Measurements from ENCODE around the gene LGALS9.
"Not testable (repeated sequence)": the region's sequence is repeated elsewhere in the genome, so short reads cannot be mapped to it uniquely, and the experiment has no call there.

LGALS9 gene

DNA sequence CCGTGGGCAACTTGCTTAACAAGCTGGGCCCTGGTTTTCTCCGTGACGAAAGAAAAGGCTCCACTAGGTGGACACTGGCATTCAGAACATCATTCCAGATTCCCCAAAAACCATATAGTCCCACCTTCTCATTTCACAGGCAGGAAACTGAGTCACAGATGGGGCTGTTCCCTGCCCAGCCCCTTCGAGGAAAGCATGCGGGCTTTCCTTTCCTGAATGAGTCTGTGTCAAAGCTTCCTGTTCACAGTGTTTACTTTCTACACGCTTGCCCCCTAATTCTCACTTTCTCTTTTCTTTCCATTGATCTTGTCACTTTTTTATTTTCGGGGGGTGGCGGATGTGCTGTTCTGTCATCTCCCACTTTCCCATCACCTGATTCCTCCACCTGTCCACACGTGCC, 10.3 kb upstream of the LGALS9 start:
- Histone ChIP-seq H3K9ac (ENCODE audit: low read depth, low read length) (no peak overlapping the region), H3K4me1 (ENCODE audit: insufficient read depth, low read length) (no peaks in the 10 kb centered on the region), H3K36me3 (ENCODE audit: insufficient read depth, low read depth, low read length) (peaks cover 49% of the 10 kb centered on the region), H3K9me3 (ENCODE audit: insufficient read depth, low read depth, low read length) (no peaks in the 10 kb centered on the region), H3K27ac (ENCODE audit: low read length) (no peak overlapping the region), H3K4me3 (ENCODE audit: low read length) (no peak overlapping the region), H3K27me3 (ENCODE audit: insufficient read depth, low read length) (no peaks in the 10 kb centered on the region)

DNA sequence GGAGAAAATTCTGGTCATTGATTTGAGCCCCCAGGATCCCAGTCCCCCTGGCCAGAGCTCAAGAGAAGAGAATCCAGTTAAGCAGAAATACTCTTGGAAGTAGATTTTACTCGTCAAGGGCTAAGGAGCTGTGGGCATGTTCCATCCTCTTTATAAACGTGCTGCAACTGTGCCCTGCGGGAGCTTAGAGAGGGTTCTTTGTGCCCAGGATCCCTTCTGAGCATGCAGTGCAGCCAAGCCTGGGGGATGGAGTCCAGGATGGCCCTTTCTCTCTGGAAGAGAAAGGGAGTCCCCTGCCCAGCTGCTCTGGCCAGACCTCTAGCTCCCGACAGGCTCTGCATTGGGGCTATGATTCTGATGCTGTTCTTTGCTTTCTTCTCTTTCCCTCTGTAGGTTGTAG, 9.5 kb upstream of the LGALS9 start:
- H3K36me3 ChIP-seq (ENCODE audit: insufficient read depth, low read depth, low read length): peaks cover 49% of the 10 kb centered on the region
- H3K27me3 ChIP-seq (ENCODE audit: insufficient read depth, low read length): no peaks in the 10 kb centered on the region

GRCh38 chr17:27621942-27622559, 8.9 kb upstream of the LGALS9 start:
- H3K36me3 ChIP-seq (ENCODE audit: insufficient read depth, low read depth, low read length): peaks cover 52% of the 10 kb centered on the region
- no peak overlapping the region for H3K9ac ChIP-seq (ENCODE audit: low read depth, low read length)
- H3K9me3 ChIP-seq (ENCODE audit: insufficient read depth, low read depth, low read length): no peaks in the 10 kb centered on the region
- no peaks in the 10 kb centered on the region for H3K27me3 ChIP-seq (ENCODE audit: insufficient read depth, low read length)
- H3K4me1 ChIP-seq (ENCODE audit: insufficient read depth, low read length): no peaks in the 10 kb centered on the region
- no peak overlapping the region for H3K4me3 ChIP-seq (ENCODE audit: low read length)
- no peak overlapping the region for H3K27ac ChIP-seq (ENCODE audit: low read length)

More for the DNA sequence above, 9.5 kb upstream of the LGALS9 start:
- Histone ChIP-seq H3K4me1 (ENCODE audit: insufficient read depth, low read length) (no peaks in the 10 kb centered on the region), H3K4me3 (ENCODE audit: low read length) (no peak overlapping the region), H3K9me3 (ENCODE audit: insufficient read depth, low read depth, low read length) (no peaks in the 10 kb centered on the region), H3K9ac (ENCODE audit: low read depth, low read length) (no peak overlapping the region), H3K27ac (ENCODE audit: low read length) (no peak overlapping the region)

- peaks cover 48% of the 10 kb centered on the region for H3K36me3 ChIP-seq (ENCODE audit: insufficient read depth, low read depth, low read length)
- no peaks in the 10 kb centered on the region for H3K4me1 ChIP-seq (ENCODE audit: insufficient read depth, low read length)
- no peaks in the 10 kb centered on the region for H3K27me3 ChIP-seq (ENCODE audit: insufficient read depth, low read length)
- H3K4me3 ChIP-seq (ENCODE audit: low read length): no peak overlapping the region
- H3K9ac ChIP-seq (ENCODE audit: low read depth, low read length): no peak overlapping the region
- no peak overlapping the region for H3K27ac ChIP-seq (ENCODE audit: low read length)
- no peaks in the 10 kb centered on the region for H3K9me3 ChIP-seq (ENCODE audit: insufficient read depth, low read depth, low read length)
These were observed 8.0 kb upstream of the LGALS9 start for GRCh38 chr17:27622986-27623385.

GRCh38 chr17:27623614-27624013, 7.4 kb upstream of the LGALS9 start:
- Histone ChIP-seq H3K27ac (ENCODE audit: low read length) (no peak overlapping the region), H3K27me3 (ENCODE audit: insufficient read depth, low read length) (no peaks in the 10 kb centered on the region), H3K4me3 (ENCODE audit: low read length) (no peak overlapping the region), H3K9me3 (ENCODE audit: insufficient read depth, low read depth, low read length) (no peaks in the 10 kb centered on the region), H3K9ac (ENCODE audit: low read depth, low read length) (no peak overlapping the region), H3K36me3 (ENCODE audit: insufficient read depth, low read depth, low read length) (peaks cover 42% of the 10 kb centered on the region), H3K4me1 (ENCODE audit: insufficient read depth, low read length) (no peaks in the 10 kb centered on the region)

- Histone ChIP-seq H3K36me3 (ENCODE audit: insufficient read depth, low read depth, low read length) (peaks cover 41% of the 10 kb centered on the region), H3K9ac (ENCODE audit: low read depth, low read length) (no peak overlapping the region), H3K9me3 (ENCODE audit: insufficient read depth, low read depth, low read length) (no peaks in the 10 kb centered on the region), H3K27me3 (ENCODE audit: insufficient read depth, low read length) (no peaks in the 10 kb centered on the region), H3K4me3 (ENCODE audit: low read length) (no peak overlapping the region), H3K27ac (ENCODE audit: low read length) (no peak overlapping the region), H3K4me1 (ENCODE audit: insufficient read depth, low read length) (no peaks in the 10 kb centered on the region)
These were observed 6.4 kb upstream of the LGALS9 start for GRCh38 chr17:27624539-27624938.

DNA sequence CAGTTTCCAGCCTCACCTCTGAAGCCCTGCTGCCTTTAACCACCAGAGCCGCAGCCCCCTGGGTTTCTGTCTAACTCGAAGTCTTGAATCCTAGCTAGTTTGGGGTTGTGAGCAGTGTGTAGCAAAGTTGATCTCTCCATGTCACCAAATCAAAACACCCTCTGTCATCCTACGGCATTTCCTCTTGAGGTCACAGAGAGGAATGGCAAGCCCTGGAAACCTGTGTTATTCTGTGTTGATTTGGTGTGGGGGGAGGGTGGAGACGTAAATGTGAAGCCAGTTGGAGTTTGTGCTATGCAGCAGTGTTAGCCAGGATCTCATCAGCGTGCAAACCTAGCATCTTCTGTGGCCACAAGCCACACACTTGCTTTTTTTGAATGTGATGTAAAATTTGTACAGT, 5.1 kb upstream of the LGALS9 start:
- Histone ChIP-seq H3K4me1 (ENCODE audit: insufficient read depth, low read length) (no peaks in the 10 kb centered on the region), H3K27ac (ENCODE audit: low read length) (no peak overlapping the region), H3K9me3 (ENCODE audit: insufficient read depth, low read depth, low read length) (no peaks in the 10 kb centered on the region), H3K9ac (ENCODE audit: low read depth, low read length) (no peak overlapping the region), H3K27me3 (ENCODE audit: insufficient read depth, low read length) (no peaks in the 10 kb centered on the region), H3K4me3 (ENCODE audit: low read length) (no peak overlapping the region), H3K36me3 (ENCODE audit: insufficient read depth, low read depth, low read length) (peaks cover 32% of the 10 kb centered on the region)

DNA sequence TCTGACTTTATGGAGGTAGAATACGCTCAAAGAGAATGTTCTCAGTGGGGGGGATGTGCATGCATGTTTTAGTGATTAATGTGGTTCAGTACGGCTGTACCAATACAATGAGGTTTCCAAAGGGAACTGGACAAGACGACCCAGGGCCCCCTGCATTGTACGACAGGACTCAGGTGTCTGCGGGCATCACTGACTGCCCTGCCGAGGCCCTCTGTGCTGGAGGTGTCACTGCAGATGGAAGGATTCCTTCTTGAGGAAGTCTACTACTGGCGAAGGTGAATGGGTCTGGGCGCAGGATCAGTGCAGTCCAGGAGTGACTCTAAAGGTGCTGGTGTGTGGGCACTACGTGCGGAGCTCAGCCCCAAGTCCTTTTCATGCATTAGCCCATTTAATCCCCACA, 3.5 kb upstream of the LGALS9 start:
- Histone ChIP-seq H3K4me3 (ENCODE audit: low read length) (no peak overlapping the region), H3K9ac (ENCODE audit: low read depth, low read length) (no peak overlapping the region), H3K4me1 (ENCODE audit: insufficient read depth, low read length) (no peaks in the 10 kb centered on the region; the same call in 1 of the 2 replicates), H3K27ac (ENCODE audit: low read length) (no peak overlapping the region), H3K36me3 (ENCODE audit: insufficient read depth, low read depth, low read length) (peaks cover 22% of the 10 kb centered on the region), H3K9me3 (ENCODE audit: insufficient read depth, low read depth, low read length) (no peaks in the 10 kb centered on the region), H3K27me3 (ENCODE audit: insufficient read depth, low read length) (no peaks in the 10 kb centered on the region)

GRCh38 chr17:27628376-27628775, 2.6 kb upstream of the LGALS9 start:
- Histone ChIP-seq H3K27ac (ENCODE audit: low read length) (no peak overlapping the region), H3K4me1 (ENCODE audit: insufficient read depth, low read length) (no peaks in the 10 kb centered on the region; the same call in 1 of the 2 replicates), H3K9ac (ENCODE audit: low read depth, low read length) (no peak overlapping the region), H3K4me3 (ENCODE audit: low read length) (no peak overlapping the region), H3K9me3 (ENCODE audit: insufficient read depth, low read depth, low read length) (no peaks in the 10 kb centered on the region), H3K27me3 (ENCODE audit: insufficient read depth, low read length) (no peaks in the 10 kb centered on the region), H3K36me3 (ENCODE audit: insufficient read depth, low read depth, low read length) (peaks cover 14% of the 10 kb centered on the region; the same call in 1 of the 2 replicates)

DNA sequence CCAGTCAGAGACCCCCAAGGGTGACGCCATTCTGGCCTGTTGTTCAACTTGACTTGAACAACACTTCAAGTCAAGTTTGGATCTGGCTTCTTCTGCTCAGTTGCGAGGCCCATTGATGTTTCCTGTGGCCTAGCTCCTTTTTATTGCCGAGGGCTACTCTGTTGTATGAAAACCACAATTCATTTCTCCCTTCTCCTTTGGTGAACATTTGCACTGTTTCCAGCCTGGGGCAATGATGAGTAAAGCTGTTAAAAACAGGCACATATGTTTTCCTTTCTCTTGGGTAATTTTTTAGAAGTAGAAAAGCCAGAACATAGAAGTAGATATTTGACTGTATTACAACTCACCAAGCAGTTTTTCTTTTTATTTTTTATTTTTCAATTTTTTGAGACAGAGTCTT, 1.7 kb upstream of the LGALS9 start:
- H3K9ac ChIP-seq (ENCODE audit: low read depth, low read length); H3K27ac ChIP-seq (ENCODE audit: low read length): not testable (repeated sequence)

GRCh38 chr17:27631411-27631760, 398 bp downstream of the LGALS9 start:
- Histone ChIP-seq H3K36me3 (ENCODE audit: insufficient read depth, low read depth, low read length) (peaks cover 4% of the 10 kb centered on the region; the same call in 1 of the 2 replicates), H3K4me3 (ENCODE audit: low read length) (no peak overlapping the region), H3K9me3 (ENCODE audit: insufficient read depth, low read depth, low read length) (no peaks in the 10 kb centered on the region), H3K27ac (ENCODE audit: low read length) (no peak overlapping the region), H3K9ac (ENCODE audit: low read depth, low read length) (no peak overlapping the region), H3K4me1 (ENCODE audit: insufficient read depth, low read length) (no peaks in the 10 kb centered on the region; the same call in 1 of the 2 replicates), H3K27me3 (ENCODE audit: insufficient read depth, low read length) (no peaks in the 10 kb centered on the region)

More for the DNA sequence above, 1.7 kb upstream of the LGALS9 start:
- H3K9me3 ChIP-seq (ENCODE audit: insufficient read depth, low read depth, low read length); H3K27me3 ChIP-seq (ENCODE audit: insufficient read depth, low read length); H3K4me3 ChIP-seq (ENCODE audit: low read length); H3K4me1 ChIP-seq (ENCODE audit: insufficient read depth, low read length); H3K36me3 ChIP-seq (ENCODE audit: insufficient read depth, low read depth, low read length): not testable (repeated sequence)

DNA sequence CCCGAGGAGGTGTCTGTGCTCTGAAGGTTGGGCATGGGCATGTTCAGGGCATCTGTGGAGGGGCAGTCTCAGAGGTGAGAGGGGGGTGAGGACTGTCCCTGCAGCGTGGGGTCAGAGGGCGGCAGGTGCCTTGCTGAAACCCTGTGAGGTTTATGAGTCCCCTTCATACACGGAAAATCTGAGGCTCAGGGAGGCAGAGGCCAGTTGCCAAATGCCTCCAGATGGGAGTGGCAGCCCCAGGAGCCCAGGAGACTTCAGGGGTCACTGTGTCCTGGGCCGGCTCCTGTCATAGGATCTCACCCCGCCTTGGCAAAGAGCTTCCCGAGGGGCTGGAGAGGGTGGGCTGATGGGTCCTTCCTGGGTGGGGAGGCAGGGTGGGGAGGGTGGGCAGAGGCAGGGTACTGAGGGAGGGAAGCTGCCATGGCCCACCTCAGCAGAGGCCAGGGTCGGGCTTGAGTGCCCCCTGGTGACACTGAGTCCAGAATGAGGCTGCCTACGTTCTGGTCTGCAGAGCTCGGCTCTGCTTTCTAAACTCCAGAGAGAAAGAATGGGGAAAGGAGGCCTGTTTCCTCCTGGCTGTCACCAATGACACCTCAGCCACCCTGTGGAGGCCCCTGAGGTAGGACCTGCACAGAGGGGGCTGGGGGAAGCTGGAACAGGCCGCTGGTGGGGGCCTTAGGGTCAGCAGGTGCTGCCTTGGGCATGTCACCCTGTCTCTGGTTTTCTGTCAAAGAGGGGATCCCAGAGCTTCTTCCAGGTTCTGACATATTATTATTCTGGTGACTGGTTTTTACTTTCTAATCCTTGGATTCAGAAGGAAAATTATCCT, 1.1 kb downstream of the LGALS9 start:
- Histone ChIP-seq H3K27me3 (ENCODE audit: insufficient read depth, low read length) (no peaks in the 10 kb centered on the region), H3K27ac (ENCODE audit: low read length) (no peak overlapping the region), H3K4me1 (ENCODE audit: insufficient read depth, low read length) (no peaks in the 10 kb centered on the region; the same call in 1 of the 2 replicates), H3K9me3 (ENCODE audit: insufficient read depth, low read depth, low read length) (no peaks in the 10 kb centered on the region), H3K36me3 (ENCODE audit: insufficient read depth, low read depth, low read length) (no peaks in the 10 kb centered on the region), H3K4me3 (ENCODE audit: low read length) (no peak overlapping the region), H3K9ac (ENCODE audit: low read depth, low read length) (no peak overlapping the region)
